PC-3 (cell line): ENCODE data around the gene ESF1.

ENCODE experiments used
- EZH2 ChIP-seq: fragments of 300-600 bp; sonication (generic); IDR thresholded peaks from one replicate; pipeline ENCODE4 v1.6.1; 2017; ENCODE audit warnings: antibody characterized with exemption, mild to moderate bottlenecking, low read length; ENCODE audit not compliant: unreplicated experiment
- EZH2phosphoT487 ChIP-seq: fragments of 300-600 bp; sonication (generic); IDR thresholded peaks from 2 replicates; pipeline ENCODE4 v1.6.1; 2018; ENCODE audit warnings: mild to moderate bottlenecking, antibody characterized with exemption, low read length, borderline replicate concordance
- TF ChIP-seq, protein P1 (sequence below): fragments of 300-600 bp; sonication (generic); conservative IDR thresholded peaks from 2 replicates; pipeline ENCODE4 v1.5.1; 2017; ENCODE audit warnings: antibody characterized with exemption, low read depth, mild to moderate bottlenecking, low read length

GRCh38 chr20:13671512-13671911 is 113.2 kb downstream of the ESF1 start:
- TF ChIP-seq, protein P1, sequence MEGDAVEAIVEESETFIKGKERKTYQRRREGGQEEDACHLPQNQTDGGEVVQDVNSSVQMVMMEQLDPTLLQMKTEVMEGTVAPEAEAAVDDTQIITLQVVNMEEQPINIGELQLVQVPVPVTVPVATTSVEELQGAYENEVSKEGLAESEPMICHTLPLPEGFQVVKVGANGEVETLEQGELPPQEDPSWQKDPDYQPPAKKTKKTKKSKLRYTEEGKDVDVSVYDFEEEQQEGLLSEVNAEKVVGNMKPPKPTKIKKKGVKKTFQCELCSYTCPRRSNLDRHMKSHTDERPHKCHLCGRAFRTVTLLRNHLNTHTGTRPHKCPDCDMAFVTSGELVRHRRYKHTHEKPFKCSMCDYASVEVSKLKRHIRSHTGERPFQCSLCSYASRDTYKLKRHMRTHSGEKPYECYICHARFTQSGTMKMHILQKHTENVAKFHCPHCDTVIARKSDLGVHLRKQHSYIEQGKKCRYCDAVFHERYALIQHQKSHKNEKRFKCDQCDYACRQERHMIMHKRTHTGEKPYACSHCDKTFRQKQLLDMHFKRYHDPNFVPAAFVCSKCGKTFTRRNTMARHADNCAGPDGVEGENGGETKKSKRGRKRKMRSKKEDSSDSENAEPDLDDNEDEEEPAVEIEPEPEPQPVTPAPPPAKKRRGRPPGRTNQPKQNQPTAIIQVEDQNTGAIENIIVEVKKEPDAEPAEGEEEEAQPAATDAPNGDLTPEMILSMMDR: no peak
- no peak for TF ChIP-seq EZH2phosphoT487
- TF ChIP-seq EZH2: no peak
